Glomerular visceral epithelial cell (primary cell): Measurements from ENCODE around the gene PEAK3.

ENCODE experiments used
- DNase-seq: peaks from one replicate; pipeline ENCODE4 v3.0.0-alpha.2; 2016; ENCODE audit errors: extremely low spot score

PEAK3 gene

GRCh38 chr19:2282062-2282861, at the start of gene PEAK3:
PEAK3 (minus strand) TSS chr19:2282175; CDS start chr19:2280931, 1,244 bp downstream.
- peak; percentile 59 for DNase-seq

GRCh38 chr19:2330632-2331284, 48.8 kb upstream of the PEAK3 start:
- DNase-seq, result no peak

- no peak for DNase-seq
Measured at GRCh38 chr19:2330255-2330631, 48.3 kb upstream of the PEAK3 start.

GRCh38 chr19:2329501-2329916, 47.5 kb upstream of the PEAK3 start:
- no peak for DNase-seq

- DNase-seq, result no peak
Measured at GRCh38 chr19:2329149-2329478, 47.1 kb upstream of the PEAK3 start.

GRCh38 chr19:2328401-2329148, 46.6 kb upstream of the PEAK3 start, which contains the start of the genes LSM7 and SPPL2B:
LSM7 (minus strand) TSS chr19:2328586; CDS start chr19:2328566, 20 bp downstream.
SPPL2B (plus strand) TSS chr19:2328684; CDS start chr19:2328710, 26 bp downstream.
- peak; percentile 90 for DNase-seq

- DNase-seq, result peak; percentile 62
Measured at GRCh38 chr19:2327773-2328400, 45.9 kb upstream of the PEAK3 start.

GRCh38 chr19:2326699-2327360, 44.9 kb upstream of the PEAK3 start:
- DNase-seq, result no peak

GRCh38 chr19:2325281-2326046, 43.5 kb upstream of the PEAK3 start:
- no peak for DNase-seq

GRCh38 chr19:2324220-2324948, 42.4 kb upstream of the PEAK3 start:
- peak; percentile 87 for DNase-seq

- DNase-seq, result peak; percentile 60
Measured at GRCh38 chr19:2323707-2324106, 41.7 kb upstream of the PEAK3 start.

- no peak for DNase-seq
Measured at GRCh38 chr19:2321565-2322283, 39.7 kb upstream of the PEAK3 start.

- no peak for DNase-seq
Measured at GRCh38 chr19:2320939-2321338, 39.0 kb upstream of the PEAK3 start.

GRCh38 chr19:2320049-2320448, 38.1 kb upstream of the PEAK3 start:
- DNase-seq, result no peak

- DNase-seq, result no peak
Measured at GRCh38 chr19:2319551-2319950, 37.6 kb upstream of the PEAK3 start.

- no peak for DNase-seq
Measured at GRCh38 chr19:2318923-2319322, 36.9 kb upstream of the PEAK3 start.

GRCh38 chr19:2317756-2318155, 35.8 kb upstream of the PEAK3 start:
- DNase-seq, result no peak

GRCh38 chr19:2317300-2317699, 35.3 kb upstream of the PEAK3 start:
- DNase-seq, result no peak

- peak; percentile 63 for DNase-seq
Measured at GRCh38 chr19:2315818-2316353, 33.9 kb upstream of the PEAK3 start.
